ENCODE results near the gene MYRIP. TPM values are rescaled to one million over a fixed set of nuclear protein-coding genes. Genes with fewer than 3 reads are reported as not detected.

The MYRIP gene
- total RNA-seq, 3 donors from 2014 or later (not counting 1 experiment from before 2014, with no cell fraction given): not detected

- Mint-ChIP-seq H3K36me3 (no peaks in the 10 kb centered on the region), H3K4me1 (no peaks in the 10 kb centered on the region), H3K4me3 (no peak overlapping the region), H3K27ac (no peak overlapping the region), H3K27me3 (ENCODE audit: low read depth in 2 of 2) (no peaks in the 10 kb centered on the region), H3K9me3 (no peaks in the 10 kb centered on the region)
- no peak overlapping the region for H3K27ac ChIP-seq (ENCODE audit: low read length)
- H3K36me3 ChIP-seq (ENCODE audit: control insufficient read depth, insufficient read depth, low read length): no peaks in the 10 kb centered on the region
- no peak overlapping the region for H3K4me3 ChIP-seq (ENCODE audit: low read length)
- DNase-seq (no peak), ATAC-seq (no peak)
- no peaks in the 10 kb centered on the region for H3K4me1 ChIP-seq (ENCODE audit: control insufficient read depth, insufficient read depth, low read length)
- no peaks in the 10 kb centered on the region for H3K9me3 ChIP-seq (ENCODE audit: control insufficient read depth, insufficient read depth, low read length)
- no peaks in the 10 kb centered on the region for H3K27me3 ChIP-seq (ENCODE audit: control insufficient read depth, insufficient read depth, low read length)
- no peak for TF ChIP-seq CTCF (IDR thresholded peaks at IDR 0.05)
- intact Hi-C loops (cut with micrococcal nuclease): no loop called here
- 98% methylated on average over 4 of the region's 5 CpGs for WGBS (ENCODE audit: insufficient coverage)
These were observed 419.5 kb downstream of the MYRIP start for GRCh38 chr3:40228792-40229350.

GRCh38 chr3:40229386-40229785, 420.0 kb downstream of the MYRIP start:
- H3K27me3 Mint-ChIP-seq (ENCODE audit: low read depth in 2 of 2): no peaks in the 10 kb centered on the region
- intact Hi-C loops (cut with micrococcal nuclease): no loop called here
- no peak overlapping the region for H3K27ac Mint-ChIP-seq
- Histone ChIP-seq H3K36me3 (ENCODE audit: control insufficient read depth, insufficient read depth, low read length) (no peaks in the 10 kb centered on the region), H3K27me3 (ENCODE audit: control insufficient read depth, insufficient read depth, low read length) (no peaks in the 10 kb centered on the region), H3K4me3 (ENCODE audit: low read length) (no peak overlapping the region), H3K27ac (ENCODE audit: low read length) (no peak overlapping the region), H3K9me3 (ENCODE audit: control insufficient read depth, insufficient read depth, low read length) (no peaks in the 10 kb centered on the region), H3K4me1 (ENCODE audit: control insufficient read depth, insufficient read depth, low read length) (no peaks in the 10 kb centered on the region)
- no peaks in the 10 kb centered on the region for H3K4me1 Mint-ChIP-seq
- DNase-seq (peak in 1 of 2 donors; percentile 10), ATAC-seq (peak in 1 of 3 donors; percentile 54)
- no peak overlapping the region for H3K4me3 Mint-ChIP-seq
- no peaks in the 10 kb centered on the region for H3K9me3 Mint-ChIP-seq
- no peak for TF ChIP-seq CTCF (IDR thresholded peaks at IDR 0.05)
- no peaks in the 10 kb centered on the region for H3K36me3 Mint-ChIP-seq
- 81% methylated on average over 6 of the region's 6 CpGs for WGBS (ENCODE audit: insufficient coverage)

- no peaks in the 10 kb centered on the region for H3K36me3 ChIP-seq (ENCODE audit: control insufficient read depth, insufficient read depth, low read length)
- Mint-ChIP-seq H3K4me3 (no peak overlapping the region), H3K4me1 (no peaks in the 10 kb centered on the region), H3K9me3 (no peaks in the 10 kb centered on the region), H3K27me3 (ENCODE audit: low read depth in 2 of 2) (no peaks in the 10 kb centered on the region), H3K27ac (no peak overlapping the region), H3K36me3 (no peaks in the 10 kb centered on the region)
- DNase-seq: peak in 1 of 2 donors; percentile 3
- no peak for ATAC-seq
- H3K27ac ChIP-seq (ENCODE audit: low read length): no peak overlapping the region
- WGBS (ENCODE audit: insufficient coverage): no CpG with 5 or more reads among the region's 1 CpG
- H3K4me1 ChIP-seq (ENCODE audit: control insufficient read depth, insufficient read depth, low read length): no peaks in the 10 kb centered on the region
- H3K27me3 ChIP-seq (ENCODE audit: control insufficient read depth, insufficient read depth, low read length): no peaks in the 10 kb centered on the region
- no peak overlapping the region for H3K4me3 ChIP-seq (ENCODE audit: low read length)
- no peaks in the 10 kb centered on the region for H3K9me3 ChIP-seq (ENCODE audit: control insufficient read depth, insufficient read depth, low read length)
- TF ChIP-seq CTCF (IDR thresholded peaks at IDR 0.05): no peak
- intact Hi-C loops (cut with micrococcal nuclease): no loop called here
These were observed 420.6 kb downstream of the MYRIP start for GRCh38 chr3:40229963-40230362.

GRCh38 chr3:40230382-40230781, 421.0 kb downstream of the MYRIP start:
- intact Hi-C loops (cut with micrococcal nuclease): no loop called here
- no peaks in the 10 kb centered on the region for H3K36me3 ChIP-seq (ENCODE audit: control insufficient read depth, insufficient read depth, low read length)
- no peak for ATAC-seq
- no peak overlapping the region for H3K4me3 ChIP-seq (ENCODE audit: low read length)
- Mint-ChIP-seq H3K9me3 (no peaks in the 10 kb centered on the region), H3K27ac (no peak overlapping the region), H3K27me3 (ENCODE audit: low read depth in 2 of 2) (no peaks in the 10 kb centered on the region), H3K36me3 (no peaks in the 10 kb centered on the region), H3K4me3 (no peak overlapping the region), H3K4me1 (no peaks in the 10 kb centered on the region)
- H3K4me1 ChIP-seq (ENCODE audit: control insufficient read depth, insufficient read depth, low read length): no peaks in the 10 kb centered on the region
- no peak overlapping the region for H3K27ac ChIP-seq (ENCODE audit: low read length)
- no peak for TF ChIP-seq CTCF (IDR thresholded peaks at IDR 0.05)
- no peak for DNase-seq
- no peaks in the 10 kb centered on the region for H3K27me3 ChIP-seq (ENCODE audit: control insufficient read depth, insufficient read depth, low read length)
- no peaks in the 10 kb centered on the region for H3K9me3 ChIP-seq (ENCODE audit: control insufficient read depth, insufficient read depth, low read length)
